Measurements from ENCODE around the gene EVL. TPM values are rescaled to one million over a fixed set of nuclear protein-coding genes. Genes with fewer than 3 reads are reported as not detected.

The EVL gene
- total RNA-seq, 1 donor from 2014 or later = 6.1 TPM

DNA sequence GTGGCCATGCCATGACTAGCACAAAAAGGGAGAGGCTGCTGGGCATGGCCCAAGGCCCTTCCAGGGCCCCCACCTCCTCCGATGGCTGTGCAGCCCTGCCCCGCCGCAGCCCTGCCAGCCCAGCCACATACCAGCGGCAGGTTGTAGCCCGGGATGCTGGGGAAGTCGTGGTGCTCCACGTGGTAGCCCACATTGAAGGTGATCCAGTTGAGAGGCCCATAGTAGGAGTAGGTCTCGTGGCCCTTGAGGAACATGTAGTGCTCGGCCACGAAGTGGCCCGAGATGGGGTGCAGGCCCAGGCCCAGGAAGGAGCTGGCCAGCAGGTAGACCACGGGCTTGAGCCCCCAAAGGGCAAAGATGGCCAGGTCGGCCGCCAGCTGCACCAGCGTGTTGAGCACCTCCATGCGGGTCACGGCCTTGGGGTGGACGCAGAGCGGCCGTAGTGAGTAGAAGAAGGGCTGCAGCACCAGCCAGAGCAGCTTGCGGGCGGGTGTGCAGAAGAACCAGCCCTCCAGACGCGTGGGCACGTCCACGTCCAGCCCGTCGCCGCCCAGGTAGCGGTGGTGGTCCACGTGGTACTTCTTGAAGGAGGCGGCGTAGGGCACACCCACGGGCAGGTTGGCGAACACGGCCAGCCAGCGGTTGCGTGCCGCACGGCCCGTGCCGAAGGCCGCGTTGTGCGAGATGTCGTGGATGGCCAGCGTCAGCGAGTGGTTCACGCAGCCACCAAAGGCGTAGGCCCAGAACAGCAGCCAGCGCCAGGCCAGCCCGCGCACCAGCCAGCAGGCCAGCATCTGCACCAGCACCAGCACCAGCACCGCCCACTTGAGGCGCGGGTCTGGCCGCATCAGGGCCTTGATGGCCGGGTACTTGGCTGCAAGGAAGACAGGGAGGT lies 83.9 kb downstream of the EVL start:
- DNase-seq (ENCODE audit: low read depth) (no peak), FAIRE-seq (no peak)
- TF ChIP-seq CTCF (IDR thresholded peaks at IDR 0.05; ENCODE audit: insufficient read depth, low read length, severe bottlenecking) = no peak
- no peak overlapping the region for H3K4me3 ChIP-seq (ENCODE audit: low read depth, low read length)
- H3K27me3 ChIP-seq (ENCODE audit: control insufficient read depth, insufficient read depth, low read length) = no peaks in the 10 kb centered on the region
- H3K36me3 ChIP-seq (ENCODE audit: control insufficient read depth, insufficient read depth, low read length) = no peaks in the 10 kb centered on the region

DNA sequence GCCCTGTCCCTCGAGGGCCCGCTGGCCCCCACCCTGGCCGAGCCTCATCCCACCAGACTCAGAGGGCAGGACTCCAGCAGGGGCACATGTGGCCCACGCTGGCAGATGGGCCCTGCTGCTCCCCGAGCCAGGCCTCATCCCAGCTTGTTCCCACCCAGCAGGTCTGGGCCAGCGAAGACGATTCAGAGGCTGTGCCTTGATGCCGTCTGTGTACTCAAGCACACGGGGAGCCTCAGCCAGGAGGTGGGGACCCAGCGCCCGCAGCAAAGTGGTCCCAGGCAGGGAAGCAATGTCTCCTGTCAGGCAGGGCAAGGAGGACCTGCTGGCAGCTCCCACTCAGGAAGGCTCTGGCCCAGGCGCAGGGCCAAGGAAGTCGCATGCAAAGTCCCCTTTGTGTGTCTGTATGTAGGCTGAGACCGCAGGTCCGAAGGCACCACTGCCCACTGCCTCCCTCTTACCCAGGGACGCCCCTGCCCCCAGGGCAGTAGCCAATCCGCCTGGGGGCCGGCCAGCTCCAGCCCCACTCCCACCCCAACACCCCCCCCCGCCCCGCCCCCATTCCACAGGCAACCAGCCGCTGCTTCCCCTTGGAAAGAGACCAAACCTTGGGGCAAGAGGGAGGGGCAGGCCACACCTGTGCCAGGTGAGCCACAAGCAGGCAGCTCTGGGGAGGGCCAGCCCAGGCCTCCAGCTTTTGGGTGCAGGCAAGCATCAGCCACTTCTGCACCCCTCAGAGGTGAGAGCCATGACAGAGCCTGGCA lies 84.8 kb downstream of the EVL start:
- FAIRE-seq (no peak), DNase-seq (ENCODE audit: low read depth) (peak; percentile 23)
- H3K36me3 ChIP-seq (ENCODE audit: control insufficient read depth, insufficient read depth, low read length) = no peaks in the 10 kb centered on the region
- no peaks in the 10 kb centered on the region for H3K27me3 ChIP-seq (ENCODE audit: control insufficient read depth, insufficient read depth, low read length)
- H3K4me3 ChIP-seq (ENCODE audit: low read depth, low read length) = no peak overlapping the region
- TF ChIP-seq CTCF (IDR thresholded peaks at IDR 0.05; ENCODE audit: insufficient read depth, low read length, severe bottlenecking) = no peak

GRCh38 chr14:100150932-100151587 lies 85.8 kb downstream of the EVL start:
- TF ChIP-seq CTCF (IDR thresholded peaks at IDR 0.05; ENCODE audit: insufficient read depth, low read length, severe bottlenecking) = no peak
- DNase-seq (ENCODE audit: low read depth) = peak; percentile 61
- FAIRE-seq = peak; percentile 47
- no peaks in the 10 kb centered on the region for H3K36me3 ChIP-seq (ENCODE audit: control insufficient read depth, insufficient read depth, low read length)
- no peak overlapping the region for H3K4me3 ChIP-seq (ENCODE audit: low read depth, low read length)
- no peaks in the 10 kb centered on the region for H3K27me3 ChIP-seq (ENCODE audit: control insufficient read depth, insufficient read depth, low read length)

DNA sequence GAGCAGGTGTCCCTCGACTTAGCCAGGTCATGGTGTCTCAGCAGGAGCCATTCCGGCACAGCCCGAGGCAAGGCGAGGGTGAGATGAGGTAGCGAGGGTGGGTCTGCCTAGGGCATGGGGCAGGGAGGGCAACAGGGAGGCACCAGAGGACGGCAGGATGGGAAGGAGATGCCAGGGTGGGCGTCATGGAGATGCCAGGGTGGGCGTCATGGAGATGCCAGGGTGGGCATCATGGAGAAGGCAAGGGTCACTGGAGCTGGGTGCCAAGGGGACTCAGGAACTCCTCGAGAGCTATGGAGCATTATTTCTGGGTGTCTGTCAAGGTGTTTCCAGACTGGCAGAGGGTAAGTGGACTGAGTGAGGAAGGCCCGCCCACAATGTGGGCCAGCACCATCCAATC lies 86.9 kb downstream of the EVL start:
- no peak for TF ChIP-seq CTCF (IDR thresholded peaks at IDR 0.05; ENCODE audit: insufficient read depth, low read length, severe bottlenecking)
- Histone ChIP-seq H3K27me3 (ENCODE audit: control insufficient read depth, insufficient read depth, low read length) (no peaks in the 10 kb centered on the region), H3K36me3 (ENCODE audit: control insufficient read depth, insufficient read depth, low read length) (no peaks in the 10 kb centered on the region), H3K4me3 (ENCODE audit: low read depth, low read length) (no peak overlapping the region)
- FAIRE-seq = no peak
- DNase-seq (ENCODE audit: low read depth) = no peak

- no peak for TF ChIP-seq CTCF (IDR thresholded peaks at IDR 0.05; ENCODE audit: insufficient read depth, low read length, severe bottlenecking)
- no peak for FAIRE-seq
These were observed 88.3 kb downstream of the EVL start for GRCh38 chr14:100153560-100153959.

More at GRCh38 chr14:100153560-100153959, 88.3 kb downstream of the EVL start:
- H3K4me3 ChIP-seq (ENCODE audit: low read depth, low read length) = no peak overlapping the region
- no peaks in the 10 kb centered on the region for H3K36me3 ChIP-seq (ENCODE audit: control insufficient read depth, insufficient read depth, low read length)
- no peak for DNase-seq (ENCODE audit: low read depth)
- H3K27me3 ChIP-seq (ENCODE audit: control insufficient read depth, insufficient read depth, low read length) = no peaks in the 10 kb centered on the region
